ENCODE measurements around the gene CDH23.

The CDH23 gene

GRCh38 chr10:71725249-71725648 is 328.5 kb downstream of the CDH23 start:
- DNase-seq (ENCODE audit: low read depth): no peak

DNA sequence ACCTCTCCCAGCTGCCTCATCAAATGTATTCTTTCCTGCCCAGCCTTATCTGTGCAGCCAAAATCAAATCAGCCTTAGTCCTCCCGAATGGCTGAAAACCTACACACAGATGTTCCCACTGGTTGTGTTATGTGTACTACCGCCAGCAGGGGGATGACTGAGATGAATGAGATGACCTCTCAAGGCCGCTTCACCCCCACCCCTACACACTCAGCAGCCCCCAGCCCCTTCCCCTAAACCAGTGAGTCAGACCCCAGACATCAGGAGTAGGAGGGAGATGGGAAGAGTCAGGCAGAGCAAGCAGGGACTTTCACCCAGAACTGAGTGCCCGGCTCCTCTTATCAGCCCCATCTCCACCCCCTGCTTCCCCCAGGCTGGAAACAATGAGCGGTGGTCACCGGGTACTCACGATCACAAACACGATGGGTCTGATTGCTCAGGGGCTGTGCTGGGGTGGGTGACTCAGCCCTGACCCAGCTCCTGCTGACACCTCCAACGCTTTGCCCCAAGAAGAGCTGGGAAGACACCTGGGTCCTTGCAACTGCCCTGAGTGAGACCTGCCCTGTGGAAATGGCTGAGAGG is 329.4 kb downstream of the CDH23 start:
- peak; percentile 76 for DNase-seq (ENCODE audit: low read depth)

- DNase-seq (ENCODE audit: low read depth): no peak
Measured at GRCh38 chr10:71726580-71727104, 329.9 kb downstream of the CDH23 start.

GRCh38 chr10:71727105-71727737 is 330.5 kb downstream of the CDH23 start:
- DNase-seq (ENCODE audit: low read depth): no peak

- DNase-seq (ENCODE audit: low read depth): no peak
Measured at GRCh38 chr10:71727738-71728737, 331.3 kb downstream of the CDH23 start.

- DNase-seq (ENCODE audit: low read depth): no peak
Measured at GRCh38 chr10:71729161-71729636, 332.5 kb downstream of the CDH23 start.

DNA sequence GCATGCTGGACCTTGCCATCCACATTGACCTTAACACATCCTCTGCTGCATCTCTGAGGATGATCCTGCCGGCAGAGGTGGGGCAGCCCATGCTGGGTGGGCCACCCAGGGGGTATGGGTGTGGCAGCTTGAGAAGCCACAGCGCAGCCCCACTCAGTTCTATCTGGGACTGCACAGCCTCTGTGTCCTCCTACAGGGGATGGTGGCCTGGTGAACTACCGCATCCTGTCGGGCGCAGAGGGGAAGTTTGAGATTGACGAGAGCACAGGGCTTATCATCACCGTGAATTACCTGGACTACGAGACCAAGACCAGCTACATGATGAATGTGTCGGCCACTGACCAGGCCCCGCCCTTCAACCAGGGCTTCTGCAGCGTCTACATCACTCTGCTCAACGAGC is 335.1 kb downstream of the CDH23 start:
- DNase-seq (ENCODE audit: low read depth): no peak

DNA sequence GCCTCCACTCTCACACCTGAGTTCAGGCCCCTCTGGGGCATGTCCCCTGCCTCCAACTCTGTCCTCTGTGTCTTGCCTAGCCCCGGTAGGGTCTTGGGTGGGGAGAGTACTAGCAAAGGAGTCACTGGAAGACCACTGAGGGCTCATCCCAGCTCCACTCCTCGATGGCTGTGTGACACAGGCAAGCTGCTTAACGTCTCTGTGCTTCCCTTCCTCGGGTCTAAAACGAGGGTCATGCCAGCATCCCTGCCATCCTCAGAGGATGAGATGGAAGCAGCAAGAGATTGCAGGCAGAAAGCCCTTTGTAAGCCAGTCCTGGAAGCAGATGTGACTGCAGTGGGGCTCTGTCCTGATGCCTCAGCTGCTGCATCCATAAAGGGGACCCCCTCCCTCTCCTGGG is 338.1 kb downstream of the CDH23 start:
- DNase-seq (ENCODE audit: low read depth): no peak

DNA sequence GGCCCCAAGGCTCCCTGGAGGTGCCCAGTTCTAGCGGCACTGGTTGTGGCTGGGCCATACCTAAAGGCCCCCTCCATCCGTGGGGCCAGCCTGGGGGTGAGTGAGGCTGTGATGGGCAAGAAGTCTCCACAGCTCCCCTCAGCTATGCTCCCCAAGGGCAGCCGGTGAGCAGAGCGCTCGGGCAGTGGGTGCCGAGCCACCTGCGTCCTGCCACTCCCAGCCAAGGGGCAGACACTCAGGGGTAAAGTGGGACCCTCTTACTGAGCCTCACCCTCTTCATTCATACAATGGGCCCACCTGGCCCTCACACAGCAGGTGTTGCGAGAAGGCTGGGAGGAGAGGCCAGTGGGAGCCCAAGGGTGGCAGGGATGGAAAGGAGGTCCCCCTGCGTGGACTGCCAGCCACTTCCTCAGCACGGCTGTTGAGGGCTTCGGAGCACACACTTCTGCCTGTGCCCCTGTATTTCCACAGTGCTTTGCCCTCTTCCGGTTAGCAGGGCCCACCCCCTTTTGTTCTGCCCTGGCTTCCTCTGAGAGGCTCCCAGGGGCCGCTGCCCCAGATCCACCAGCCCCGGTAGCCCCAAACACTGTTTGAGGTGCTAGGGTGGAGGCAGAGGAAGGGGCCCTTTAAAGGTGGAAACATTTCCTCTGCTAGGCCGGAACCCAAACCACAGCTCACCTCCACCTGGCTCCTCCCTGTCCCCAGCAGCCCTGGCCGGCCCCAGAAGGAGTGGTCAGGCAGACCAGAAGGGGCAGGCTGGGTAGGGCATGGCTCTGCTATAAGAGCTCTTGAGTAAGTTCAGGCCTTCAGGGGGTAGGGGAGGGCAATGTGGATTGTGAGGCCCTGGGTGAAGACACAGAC is 339.2 kb downstream of the CDH23 start:
- peak; percentile 49 for DNase-seq (ENCODE audit: low read depth)

GRCh38 chr10:71736570-71736952 is 339.8 kb downstream of the CDH23 start:
- DNase-seq (ENCODE audit: low read depth): no peak

DNA sequence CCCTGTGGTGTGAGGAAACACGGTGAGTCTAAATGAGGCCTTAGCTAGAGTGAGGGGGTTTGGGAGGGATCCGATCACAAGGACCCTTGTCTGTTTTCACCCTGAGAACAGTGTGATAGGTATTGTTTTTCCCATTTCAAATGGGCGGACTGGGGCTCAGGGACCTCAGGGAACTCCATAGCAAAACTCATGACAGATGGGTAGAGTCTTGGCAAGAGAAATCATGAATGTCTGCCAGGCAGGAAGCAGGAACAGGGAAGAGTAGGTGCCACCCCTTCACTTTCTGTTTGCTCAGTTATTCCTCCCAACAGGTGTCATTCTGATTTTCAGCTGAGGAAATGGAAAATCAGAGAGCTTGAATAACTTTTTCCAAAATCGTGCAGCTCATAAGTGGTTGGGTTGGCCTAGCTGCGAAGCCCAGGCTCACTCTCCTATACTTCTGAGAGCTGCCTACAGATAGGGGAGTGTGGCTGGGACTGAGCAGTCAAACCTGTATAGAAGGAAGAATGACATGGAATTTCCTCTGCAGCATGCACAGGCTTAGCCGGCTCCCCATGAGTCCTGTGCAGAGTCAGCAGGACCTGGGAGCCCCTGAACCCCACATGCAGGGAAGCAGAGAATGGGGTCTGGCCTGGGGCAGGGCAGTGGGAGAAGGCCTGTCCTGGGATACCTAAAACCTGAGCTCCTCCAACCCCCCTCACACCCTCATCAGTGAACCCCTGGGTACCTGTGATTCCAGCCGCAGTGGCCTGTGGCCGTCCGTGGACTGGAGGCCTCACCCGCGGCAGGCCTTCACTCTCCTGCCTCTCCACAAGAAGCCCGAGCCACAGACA is 340.5 kb downstream of the CDH23 start:
- DNase-seq (ENCODE audit: low read depth): no peak

- no peak for DNase-seq (ENCODE audit: low read depth)
Measured at GRCh38 chr10:71737834-71738197, 341.1 kb downstream of the CDH23 start.

GRCh38 chr10:71739358-71739900 is 342.7 kb downstream of the CDH23 start:
- DNase-seq (ENCODE audit: low read depth): no peak

DNA sequence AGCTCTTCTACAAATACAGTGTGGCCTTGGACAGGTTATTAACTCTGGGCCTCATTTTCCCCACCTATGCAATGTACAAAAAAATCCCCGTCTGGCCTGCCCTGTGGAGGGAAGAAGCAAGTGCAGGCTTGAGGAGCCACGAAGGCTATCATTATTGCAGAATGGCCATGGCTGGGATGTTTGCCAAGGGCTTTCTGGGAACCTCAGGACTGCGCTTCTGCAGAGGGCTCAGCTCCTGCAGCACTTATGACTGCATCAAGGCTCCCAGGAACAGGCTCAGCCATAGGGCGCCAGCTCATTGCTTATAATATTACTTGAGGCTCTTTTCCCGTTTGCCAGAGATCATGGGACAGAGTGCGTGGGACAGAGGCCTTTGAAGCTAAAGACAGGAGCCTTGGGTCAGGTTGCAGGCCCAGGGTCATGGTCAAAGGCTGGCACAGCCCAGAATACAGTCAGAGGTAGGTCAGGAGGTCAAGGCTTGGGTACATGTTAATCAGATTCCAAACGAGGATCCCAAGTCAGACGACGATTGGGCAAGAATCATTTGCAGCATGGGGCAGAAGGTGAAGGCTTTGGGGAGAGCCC is 343.4 kb downstream of the CDH23 start:
- no peak for DNase-seq (ENCODE audit: low read depth)

DNA sequence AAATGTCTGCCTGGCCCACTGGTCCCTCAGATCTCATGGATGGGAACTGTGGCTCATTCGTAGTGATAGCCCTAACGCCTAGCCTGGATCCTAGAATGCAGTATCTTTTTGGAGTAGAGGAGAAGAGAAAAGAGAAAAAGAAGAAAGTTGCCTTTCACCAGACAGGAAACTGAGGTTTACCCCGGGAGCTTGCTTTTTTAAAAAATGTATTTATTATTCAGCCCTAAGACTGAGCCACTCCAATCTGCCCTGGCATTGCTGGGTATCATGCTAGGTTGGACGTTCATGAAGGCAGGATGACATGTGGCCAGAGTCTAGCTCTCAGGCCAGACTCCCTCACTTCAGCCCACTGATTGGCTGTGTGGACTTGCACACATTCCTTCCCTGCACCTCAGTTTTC is 344.3 kb downstream of the CDH23 start:
- no peak for DNase-seq (ENCODE audit: low read depth)

GRCh38 chr10:71741671-71742070 is 345.0 kb downstream of the CDH23 start:
- no peak for DNase-seq (ENCODE audit: low read depth)

GRCh38 chr10:71742301-71743088 is 345.8 kb downstream of the CDH23 start:
- DNase-seq (ENCODE audit: low read depth): no peak

GRCh38 chr10:71743089-71743838 is 346.5 kb downstream of the CDH23 start:
- no peak for DNase-seq (ENCODE audit: low read depth)

DNA sequence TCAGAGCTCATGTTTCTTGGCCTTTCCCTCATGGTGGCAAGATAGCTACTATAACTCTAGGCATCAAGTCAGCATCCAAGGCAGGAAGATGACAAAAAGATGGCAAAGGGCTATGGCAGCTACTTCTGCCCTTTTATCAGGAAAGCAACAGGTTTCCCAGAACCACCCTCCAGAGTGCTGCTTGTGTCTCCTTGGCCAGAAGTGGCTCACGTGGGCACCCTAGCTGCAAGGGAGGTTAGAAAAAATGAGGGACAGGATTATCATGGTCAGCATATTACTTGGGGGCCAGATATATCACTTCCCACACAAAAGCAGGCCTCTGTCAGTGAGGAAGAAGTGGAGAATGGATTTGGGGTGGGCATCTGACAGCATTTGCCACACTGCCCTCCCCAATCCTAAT is 347.1 kb downstream of the CDH23 start:
- no peak for DNase-seq (ENCODE audit: low read depth)

Data from stimulated activated CD8-positive, alpha-beta memory T cell treated with anti-CD3 and anti-CD28 coated beads, Interleukin-12 subunit alpha, Interleukin-12 subunit beta, amount 100 ng/mL, for 4 hours (primary cell).